GM12801 (cell line): ENCODE measurements around the gene IFT88.

ENCODE experiments used
- TF ChIP-seq, protein P1 (sequence below): IDR thresholded peaks from one replicate; pipeline ENCODE4 v1.5.1; 2011; ENCODE audit warnings: control low read depth; ENCODE audit not compliant: insufficient read length; ENCODE audit errors: extremely low read depth

The IFT88 gene, protein sequence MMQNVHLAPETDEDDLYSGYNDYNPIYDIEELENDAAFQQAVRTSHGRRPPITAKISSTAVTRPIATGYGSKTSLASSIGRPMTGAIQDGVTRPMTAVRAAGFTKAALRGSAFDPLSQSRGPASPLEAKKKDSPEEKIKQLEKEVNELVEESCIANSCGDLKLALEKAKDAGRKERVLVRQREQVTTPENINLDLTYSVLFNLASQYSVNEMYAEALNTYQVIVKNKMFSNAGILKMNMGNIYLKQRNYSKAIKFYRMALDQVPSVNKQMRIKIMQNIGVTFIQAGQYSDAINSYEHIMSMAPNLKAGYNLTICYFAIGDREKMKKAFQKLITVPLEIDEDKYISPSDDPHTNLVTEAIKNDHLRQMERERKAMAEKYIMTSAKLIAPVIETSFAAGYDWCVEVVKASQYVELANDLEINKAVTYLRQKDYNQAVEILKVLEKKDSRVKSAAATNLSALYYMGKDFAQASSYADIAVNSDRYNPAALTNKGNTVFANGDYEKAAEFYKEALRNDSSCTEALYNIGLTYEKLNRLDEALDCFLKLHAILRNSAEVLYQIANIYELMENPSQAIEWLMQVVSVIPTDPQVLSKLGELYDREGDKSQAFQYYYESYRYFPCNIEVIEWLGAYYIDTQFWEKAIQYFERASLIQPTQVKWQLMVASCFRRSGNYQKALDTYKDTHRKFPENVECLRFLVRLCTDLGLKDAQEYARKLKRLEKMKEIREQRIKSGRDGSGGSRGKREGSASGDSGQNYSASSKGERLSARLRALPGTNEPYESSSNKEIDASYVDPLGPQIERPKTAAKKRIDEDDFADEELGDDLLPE

DNA sequence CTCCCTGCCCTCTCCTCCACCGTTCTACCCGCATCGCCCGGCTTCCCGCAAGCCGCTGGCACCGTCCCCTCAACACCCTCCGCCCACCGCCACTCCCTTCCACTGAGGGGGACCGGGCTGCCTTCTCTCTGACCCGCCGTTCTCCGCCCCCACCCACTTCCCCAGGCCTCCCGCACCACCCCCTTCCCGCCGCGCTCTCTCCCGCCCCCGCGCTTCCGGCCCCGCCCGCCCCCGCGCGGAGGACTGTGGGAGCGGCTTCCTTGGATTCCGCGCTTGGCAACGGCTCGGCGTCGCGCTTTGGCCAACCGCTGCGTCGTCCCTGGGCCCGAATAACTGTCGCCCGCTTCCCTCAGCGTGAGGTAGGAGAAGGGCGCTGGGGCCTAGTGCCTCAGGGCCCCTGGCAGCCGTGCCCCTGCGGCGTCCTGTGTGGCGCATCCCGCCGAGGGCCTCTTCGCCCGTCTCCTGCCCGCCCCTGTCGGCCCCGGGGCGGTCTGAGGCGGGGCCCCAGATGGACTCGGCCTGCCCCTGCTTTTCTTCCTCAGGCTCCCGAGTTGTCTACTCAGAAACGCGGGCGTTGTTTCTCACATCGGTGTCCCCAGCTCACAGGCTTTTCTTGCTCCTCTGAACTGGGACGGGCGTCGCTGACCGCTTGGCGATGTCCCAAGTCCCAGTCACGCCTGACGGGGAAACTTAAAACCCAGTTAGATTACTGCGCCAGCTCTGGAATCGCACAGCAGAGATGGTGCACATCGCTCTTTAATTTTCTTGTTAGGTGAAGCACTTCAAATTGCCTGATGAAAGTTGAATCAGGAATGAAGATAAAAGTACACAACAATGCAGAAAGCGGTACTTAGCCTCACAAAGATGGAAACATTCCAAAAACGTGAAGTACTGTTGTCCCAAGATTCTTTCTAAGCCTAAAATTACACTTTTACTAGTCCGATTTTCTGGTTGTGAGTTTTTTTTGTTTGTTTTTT, at the start of gene IFT88:
IFT88 (plus strand) TSS at position 260 of the 977 bp plus-strand sequence. CDS start 7,229 bp downstream, outside the sequence.
- TF ChIP-seq, protein P1, sequence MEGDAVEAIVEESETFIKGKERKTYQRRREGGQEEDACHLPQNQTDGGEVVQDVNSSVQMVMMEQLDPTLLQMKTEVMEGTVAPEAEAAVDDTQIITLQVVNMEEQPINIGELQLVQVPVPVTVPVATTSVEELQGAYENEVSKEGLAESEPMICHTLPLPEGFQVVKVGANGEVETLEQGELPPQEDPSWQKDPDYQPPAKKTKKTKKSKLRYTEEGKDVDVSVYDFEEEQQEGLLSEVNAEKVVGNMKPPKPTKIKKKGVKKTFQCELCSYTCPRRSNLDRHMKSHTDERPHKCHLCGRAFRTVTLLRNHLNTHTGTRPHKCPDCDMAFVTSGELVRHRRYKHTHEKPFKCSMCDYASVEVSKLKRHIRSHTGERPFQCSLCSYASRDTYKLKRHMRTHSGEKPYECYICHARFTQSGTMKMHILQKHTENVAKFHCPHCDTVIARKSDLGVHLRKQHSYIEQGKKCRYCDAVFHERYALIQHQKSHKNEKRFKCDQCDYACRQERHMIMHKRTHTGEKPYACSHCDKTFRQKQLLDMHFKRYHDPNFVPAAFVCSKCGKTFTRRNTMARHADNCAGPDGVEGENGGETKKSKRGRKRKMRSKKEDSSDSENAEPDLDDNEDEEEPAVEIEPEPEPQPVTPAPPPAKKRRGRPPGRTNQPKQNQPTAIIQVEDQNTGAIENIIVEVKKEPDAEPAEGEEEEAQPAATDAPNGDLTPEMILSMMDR: no peak

DNA sequence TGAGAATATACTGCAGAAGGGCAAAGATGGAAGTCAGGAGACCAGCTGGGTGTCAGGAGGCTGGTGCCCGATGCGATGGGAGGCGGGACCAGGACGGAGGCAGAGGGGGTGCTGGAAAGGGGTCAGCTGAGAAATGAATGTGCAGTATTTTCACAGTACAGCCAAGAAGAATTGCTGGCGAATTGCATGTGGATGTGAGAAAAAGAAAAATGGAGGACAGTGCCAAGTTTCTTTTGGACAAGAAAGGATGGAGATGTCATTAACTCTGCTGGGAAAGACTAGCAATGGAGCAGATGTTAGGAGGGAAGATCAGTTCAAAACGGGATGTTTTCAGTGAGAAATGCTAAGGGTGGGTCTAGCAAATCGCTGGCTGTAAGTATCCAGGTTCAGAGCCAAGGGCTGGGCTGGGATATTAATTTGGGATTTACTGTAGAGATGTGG, 48.3 kb upstream of the IFT88 start:
- TF ChIP-seq, protein P1: no peak

DNA sequence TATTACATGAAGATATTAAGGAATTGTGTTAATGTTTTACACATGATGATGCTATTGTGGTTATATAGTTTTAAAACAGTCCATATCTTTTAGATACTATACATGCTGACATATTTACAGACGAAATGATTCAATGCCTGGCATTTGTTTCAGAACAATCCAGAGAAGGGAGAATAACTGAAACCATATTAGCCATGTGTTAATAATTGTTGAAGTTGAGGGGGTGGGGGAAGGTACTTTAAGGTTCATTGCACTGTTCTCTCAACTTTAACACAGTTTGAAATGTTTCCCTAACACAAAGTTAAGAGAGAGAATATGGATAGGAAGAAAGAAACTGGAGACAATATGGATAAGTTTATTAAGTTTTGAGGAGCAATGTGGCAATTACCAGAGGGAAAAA, 47.1 kb upstream of the IFT88 start:
- TF ChIP-seq, protein P1: no peak

DNA sequence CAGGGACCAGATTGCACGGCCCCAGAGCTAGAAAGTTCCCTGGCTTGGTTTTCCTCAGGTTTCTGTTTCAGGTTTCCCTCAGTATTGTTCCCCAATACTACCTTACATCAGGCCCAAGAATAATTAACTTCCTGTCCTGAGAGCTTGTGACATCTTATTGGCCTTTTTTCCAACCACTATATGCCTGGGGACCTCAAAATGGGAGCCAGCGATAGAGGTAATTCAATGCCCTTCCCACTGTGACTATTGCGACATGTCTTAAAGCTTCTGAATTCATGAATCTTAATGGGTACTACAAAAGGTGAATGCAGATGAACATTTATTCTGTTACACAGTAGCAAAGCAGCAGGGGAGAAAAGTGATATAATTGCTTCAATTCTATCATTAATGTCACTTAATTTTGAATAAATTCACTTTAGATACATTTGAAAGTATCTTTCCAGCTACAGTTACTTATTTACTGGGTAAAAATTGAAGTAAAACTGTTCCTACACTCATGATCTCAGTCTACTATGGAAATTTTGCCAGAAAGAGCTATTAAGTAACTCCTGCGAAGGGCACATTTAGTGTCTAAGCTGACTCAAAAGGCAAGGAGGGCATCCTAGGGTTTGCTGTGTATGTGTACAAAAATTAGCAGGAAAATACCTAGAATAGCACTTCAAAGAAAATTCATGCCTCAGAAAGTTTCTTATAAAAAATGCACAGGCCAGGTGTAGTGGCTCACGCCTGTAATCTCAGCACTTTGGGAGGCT, 45.4 kb upstream of the IFT88 start:
- TF ChIP-seq, protein P1: no peak

DNA sequence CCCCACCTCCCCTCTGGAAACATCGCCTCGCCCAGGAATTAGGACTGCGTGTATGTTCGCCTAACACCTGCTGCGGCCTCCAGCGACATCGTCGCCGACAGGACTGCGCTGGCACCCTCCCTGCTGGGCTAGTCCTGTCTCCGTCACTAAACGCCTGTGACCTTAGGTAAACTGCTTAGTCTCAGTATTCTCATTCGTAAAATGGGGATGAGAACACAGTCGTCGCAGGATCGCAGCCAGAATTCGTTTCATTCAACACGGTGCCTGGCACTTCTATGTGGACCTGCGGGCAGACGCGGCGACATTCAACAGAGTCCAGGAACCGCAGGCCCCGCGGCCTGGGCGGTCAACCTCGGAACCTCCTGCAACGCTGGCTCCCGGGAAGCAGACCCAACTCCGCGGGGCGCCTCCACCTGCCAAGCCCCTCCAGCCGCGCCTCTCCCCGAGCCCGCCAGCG, 41.8 kb upstream of the IFT88 start:
- TF ChIP-seq, protein P1: no peak

DNA sequence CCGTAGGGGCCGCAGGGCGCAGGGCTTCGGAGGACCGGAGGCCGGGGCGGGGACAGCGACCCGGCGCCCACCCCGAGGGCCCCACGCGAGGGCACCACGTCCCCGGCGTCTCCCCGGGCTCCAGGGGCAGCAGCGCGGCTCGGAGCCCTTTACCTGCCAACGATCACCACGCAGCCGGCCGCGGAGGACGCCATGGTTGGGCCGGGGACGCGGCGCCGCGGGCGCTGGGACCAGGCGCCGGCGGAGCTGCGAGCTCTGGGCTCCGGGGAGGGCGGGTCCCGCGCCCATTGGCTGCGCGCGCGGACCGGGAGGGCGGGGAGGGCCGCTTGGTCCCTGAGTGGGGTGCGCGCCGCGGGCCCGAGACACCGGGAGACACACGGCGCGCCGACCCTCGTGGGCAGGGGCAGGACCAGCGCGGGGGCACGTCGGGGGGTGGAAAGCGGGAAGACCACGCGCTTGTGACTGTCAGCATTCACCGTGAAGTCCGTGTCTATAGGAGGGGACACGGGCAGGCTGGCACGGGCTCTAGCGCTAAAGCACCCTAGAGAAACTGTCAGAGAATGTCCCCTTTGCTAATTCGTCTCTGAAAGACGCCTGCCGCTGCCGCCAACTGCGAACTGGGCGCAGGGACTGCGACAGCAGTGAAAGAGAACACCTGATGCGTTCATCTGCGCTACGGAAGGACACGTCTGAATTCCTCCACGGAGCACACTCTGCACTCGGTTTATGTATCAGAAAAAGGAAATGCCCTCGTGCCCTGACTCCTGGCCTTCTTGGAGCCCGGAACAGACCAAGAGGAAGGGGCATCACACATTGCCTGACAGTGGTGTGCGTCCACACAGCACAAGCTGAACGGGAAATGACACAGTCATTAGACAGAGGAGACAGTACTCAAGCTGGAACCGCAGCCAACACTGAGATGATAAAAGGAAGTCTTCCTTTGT, 41.1 kb upstream of the IFT88 start, which contains the start of gene CRYL1:
CRYL1 (minus strand) TSS at position 257 of the 944 bp plus-strand sequence; CDS start at position 194, 63 bp downstream.
- TF ChIP-seq, protein P1: no peak
